ENCODE results near the gene FNDC1.

The FNDC1 gene

DNA sequence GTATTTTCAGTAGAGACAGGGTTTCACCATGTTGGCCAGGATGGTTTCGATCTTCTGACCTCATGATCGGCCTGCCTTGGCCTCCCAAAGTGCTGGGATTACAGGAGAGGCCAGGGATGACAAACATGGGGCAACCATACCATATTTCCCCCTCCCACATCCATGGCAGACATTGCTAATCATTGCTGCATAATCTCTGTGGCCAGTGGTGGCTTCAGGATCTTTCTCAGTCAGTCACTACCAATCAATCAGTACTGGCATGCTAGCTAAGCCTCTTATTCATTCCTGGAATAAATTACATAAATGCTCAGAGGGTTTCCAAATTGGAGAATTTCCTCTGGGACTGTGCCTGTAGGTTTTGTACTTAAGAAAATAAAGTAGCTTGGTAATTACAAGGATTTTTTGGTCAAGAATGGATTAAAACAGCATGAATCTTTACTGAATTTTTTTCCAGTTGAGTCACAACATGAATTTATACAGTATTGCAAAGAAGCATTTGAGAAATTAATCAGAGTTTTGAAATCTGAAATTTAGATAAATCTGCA, 138.1 kb downstream of the FNDC1 start:
- in situ Hi-C loops (cut with HindIII; ENCODE audit: low sequenced_read_pairs), result no loop called here
- TF ChIP-seq, protein P1, sequence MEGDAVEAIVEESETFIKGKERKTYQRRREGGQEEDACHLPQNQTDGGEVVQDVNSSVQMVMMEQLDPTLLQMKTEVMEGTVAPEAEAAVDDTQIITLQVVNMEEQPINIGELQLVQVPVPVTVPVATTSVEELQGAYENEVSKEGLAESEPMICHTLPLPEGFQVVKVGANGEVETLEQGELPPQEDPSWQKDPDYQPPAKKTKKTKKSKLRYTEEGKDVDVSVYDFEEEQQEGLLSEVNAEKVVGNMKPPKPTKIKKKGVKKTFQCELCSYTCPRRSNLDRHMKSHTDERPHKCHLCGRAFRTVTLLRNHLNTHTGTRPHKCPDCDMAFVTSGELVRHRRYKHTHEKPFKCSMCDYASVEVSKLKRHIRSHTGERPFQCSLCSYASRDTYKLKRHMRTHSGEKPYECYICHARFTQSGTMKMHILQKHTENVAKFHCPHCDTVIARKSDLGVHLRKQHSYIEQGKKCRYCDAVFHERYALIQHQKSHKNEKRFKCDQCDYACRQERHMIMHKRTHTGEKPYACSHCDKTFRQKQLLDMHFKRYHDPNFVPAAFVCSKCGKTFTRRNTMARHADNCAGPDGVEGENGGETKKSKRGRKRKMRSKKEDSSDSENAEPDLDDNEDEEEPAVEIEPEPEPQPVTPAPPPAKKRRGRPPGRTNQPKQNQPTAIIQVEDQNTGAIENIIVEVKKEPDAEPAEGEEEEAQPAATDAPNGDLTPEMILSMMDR (IDR thresholded peaks at IDR 0.05; ENCODE audit: low read depth, low read length, missing control alignments), result no peak
- H3K4me3 ChIP-seq (ENCODE audit: low read depth, low read length), result no peak overlapping the region
- no peak for DNase-seq (ENCODE audit: low read depth)

- TF ChIP-seq, protein P1 (IDR thresholded peaks at IDR 0.05; ENCODE audit: low read depth, low read length, missing control alignments), result no peak
- in situ Hi-C loops (cut with HindIII; ENCODE audit: low sequenced_read_pairs), result no loop called here
- H3K4me3 ChIP-seq (ENCODE audit: low read depth, low read length), result no peak overlapping the region
- no peak for DNase-seq (ENCODE audit: low read depth)
Measured at GRCh38 chr6:159308198-159308597, 139.0 kb downstream of the FNDC1 start.

DNA sequence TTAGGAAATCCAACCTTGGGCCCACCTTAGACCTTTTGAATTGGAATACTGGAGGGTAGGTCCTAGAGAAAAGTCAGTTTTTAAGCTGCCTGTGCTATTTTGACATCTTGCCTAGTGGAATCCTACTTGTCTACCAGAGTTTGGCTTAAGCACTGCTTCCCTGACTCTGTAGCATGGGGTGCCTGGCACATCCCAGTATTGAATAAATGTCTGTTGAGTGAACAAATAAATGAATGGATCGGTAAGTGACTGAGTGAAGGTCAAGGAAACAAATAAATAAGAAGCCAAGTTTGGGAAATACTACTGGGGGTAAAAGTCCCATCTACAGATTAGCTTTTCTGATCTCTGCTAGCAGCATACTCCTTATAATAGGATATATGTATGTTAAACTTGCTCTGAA, 140.5 kb downstream of the FNDC1 start:
- in situ Hi-C loops (cut with HindIII; ENCODE audit: low sequenced_read_pairs), result no loop called here
- DNase-seq (ENCODE audit: low read depth), result no peak
- TF ChIP-seq, protein P1 (IDR thresholded peaks at IDR 0.05; ENCODE audit: low read depth, low read length, missing control alignments), result no peak
- no peak overlapping the region for H3K4me3 ChIP-seq (ENCODE audit: low read depth, low read length)

DNA sequence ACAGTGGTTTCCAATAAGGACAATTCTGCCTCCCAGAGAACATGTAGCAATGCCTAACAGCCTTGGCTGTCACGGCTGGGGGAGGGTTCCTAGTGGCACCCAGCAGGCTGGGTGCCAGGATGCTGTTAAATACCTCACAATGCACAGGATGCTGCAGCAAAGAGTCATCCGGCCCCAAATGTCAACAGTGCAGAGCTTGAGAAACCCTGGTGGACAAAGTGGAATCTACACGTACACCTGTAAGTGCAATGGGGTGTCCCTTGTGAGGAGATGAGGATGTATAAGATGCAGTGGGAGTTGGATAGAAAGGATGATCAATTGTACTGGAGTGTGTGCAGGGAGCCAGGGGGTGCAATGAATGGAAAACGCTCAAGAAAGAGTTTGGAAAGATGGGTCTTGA, 142.4 kb downstream of the FNDC1 start:
- DNase-seq (ENCODE audit: low read depth), result no peak
- TF ChIP-seq, protein P1 (IDR thresholded peaks at IDR 0.05; ENCODE audit: low read depth, low read length, missing control alignments), result no peak
- in situ Hi-C loops (cut with HindIII; ENCODE audit: low sequenced_read_pairs), result no loop called here
- H3K4me3 ChIP-seq (ENCODE audit: low read depth, low read length), result no peak overlapping the region

DNA sequence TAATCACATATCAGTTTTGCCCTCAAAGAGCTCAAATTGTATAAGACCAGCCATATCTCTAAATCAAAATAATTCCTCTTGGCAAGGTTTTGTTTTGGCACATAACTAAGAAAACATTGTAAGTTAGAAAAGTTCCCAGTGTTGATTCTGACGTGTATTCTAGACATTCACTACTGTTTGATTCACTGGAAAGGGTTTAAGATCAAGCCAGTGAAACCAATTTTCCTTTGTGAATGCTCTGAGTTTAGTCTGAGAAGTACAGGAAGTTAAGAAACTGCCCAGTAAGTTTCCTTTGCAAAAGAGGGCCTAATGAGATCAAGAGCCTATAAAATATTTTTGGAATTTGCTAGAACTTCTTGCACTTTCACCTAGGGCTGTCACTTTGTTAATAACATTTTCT, 143.0 kb downstream of the FNDC1 start:
- no peak overlapping the region for H3K4me3 ChIP-seq (ENCODE audit: low read depth, low read length)
- no peak for DNase-seq (ENCODE audit: low read depth)
- in situ Hi-C loops (cut with HindIII; ENCODE audit: low sequenced_read_pairs), result no loop called here
- TF ChIP-seq, protein P1 (IDR thresholded peaks at IDR 0.05; ENCODE audit: low read depth, low read length, missing control alignments), result no peak

DNA sequence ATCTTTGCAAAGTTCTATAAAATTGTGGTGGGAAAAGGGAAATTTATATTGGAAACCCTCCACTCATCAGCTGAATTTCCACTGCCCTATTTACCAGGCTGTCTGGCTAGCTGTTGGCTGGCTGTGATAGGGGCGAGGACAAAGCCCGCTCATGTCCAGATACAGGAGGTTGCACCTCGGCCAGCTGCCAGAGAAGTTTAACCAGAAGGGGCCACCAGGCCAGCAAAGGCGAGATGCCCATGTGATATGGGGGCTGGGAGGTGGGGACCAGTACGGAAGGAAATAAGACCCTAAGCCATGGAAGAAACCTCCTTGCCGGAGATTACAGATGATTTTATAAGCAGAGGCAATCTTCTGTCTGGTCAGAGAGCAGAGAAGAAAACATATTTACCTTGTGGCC, 143.8 kb downstream of the FNDC1 start:
- TF ChIP-seq, protein P1 (IDR thresholded peaks at IDR 0.05; ENCODE audit: low read depth, low read length, missing control alignments), result no peak
- in situ Hi-C loops (cut with HindIII; ENCODE audit: low sequenced_read_pairs), result no loop called here
- no peak overlapping the region for H3K4me3 ChIP-seq (ENCODE audit: low read depth, low read length)
- DNase-seq (ENCODE audit: low read depth), result no peak

- in situ Hi-C loops (cut with HindIII; ENCODE audit: low sequenced_read_pairs), result no loop called here
- H3K4me3 ChIP-seq (ENCODE audit: low read depth, low read length), result no peak overlapping the region
- DNase-seq (ENCODE audit: low read depth), result no peak
- TF ChIP-seq, protein P1 (IDR thresholded peaks at IDR 0.05; ENCODE audit: low read depth, low read length, missing control alignments), result no peak
Measured at GRCh38 chr6:159315562-159315961, 146.4 kb downstream of the FNDC1 start.

Data from astrocyte of the cerebellum (primary cell).